ENCODE data around the gene PSG1.
"Not testable (repeated sequence)": the region's sequence is repeated elsewhere in the genome, so short reads cannot be mapped to it uniquely, and the experiment has no call there.

Gene PSG1

GRCh38 chr19:42880621-42881020 lies 1.1 kb upstream of the PSG1 start:
- not testable (repeated sequence) for DNase-seq

DNA sequence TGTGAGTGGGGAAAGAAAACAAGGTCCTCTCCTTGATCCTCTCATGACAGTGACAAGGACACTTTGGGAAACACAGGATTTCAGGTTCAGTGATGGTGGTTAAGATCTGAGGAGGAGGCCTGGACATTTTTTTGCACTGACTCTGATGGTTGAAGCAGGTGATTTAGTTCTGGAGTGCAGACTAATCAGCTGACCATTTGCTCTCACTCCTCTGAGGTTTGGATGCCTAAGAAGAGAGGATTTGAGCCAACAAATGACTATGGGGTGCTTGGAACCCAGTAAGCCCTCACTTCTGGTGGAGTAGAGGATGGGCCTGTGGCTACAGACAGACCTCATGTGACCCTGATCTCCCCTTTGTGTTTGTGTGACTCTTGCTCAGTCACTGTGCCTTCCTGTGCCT lies 2.9 kb downstream of the PSG1 start:
- DNase-seq: not testable (repeated sequence)

- not testable (repeated sequence) for DNase-seq
These were observed 3.6 kb downstream of the PSG1 start for GRCh38 chr19:42875881-42876280.

DNA sequence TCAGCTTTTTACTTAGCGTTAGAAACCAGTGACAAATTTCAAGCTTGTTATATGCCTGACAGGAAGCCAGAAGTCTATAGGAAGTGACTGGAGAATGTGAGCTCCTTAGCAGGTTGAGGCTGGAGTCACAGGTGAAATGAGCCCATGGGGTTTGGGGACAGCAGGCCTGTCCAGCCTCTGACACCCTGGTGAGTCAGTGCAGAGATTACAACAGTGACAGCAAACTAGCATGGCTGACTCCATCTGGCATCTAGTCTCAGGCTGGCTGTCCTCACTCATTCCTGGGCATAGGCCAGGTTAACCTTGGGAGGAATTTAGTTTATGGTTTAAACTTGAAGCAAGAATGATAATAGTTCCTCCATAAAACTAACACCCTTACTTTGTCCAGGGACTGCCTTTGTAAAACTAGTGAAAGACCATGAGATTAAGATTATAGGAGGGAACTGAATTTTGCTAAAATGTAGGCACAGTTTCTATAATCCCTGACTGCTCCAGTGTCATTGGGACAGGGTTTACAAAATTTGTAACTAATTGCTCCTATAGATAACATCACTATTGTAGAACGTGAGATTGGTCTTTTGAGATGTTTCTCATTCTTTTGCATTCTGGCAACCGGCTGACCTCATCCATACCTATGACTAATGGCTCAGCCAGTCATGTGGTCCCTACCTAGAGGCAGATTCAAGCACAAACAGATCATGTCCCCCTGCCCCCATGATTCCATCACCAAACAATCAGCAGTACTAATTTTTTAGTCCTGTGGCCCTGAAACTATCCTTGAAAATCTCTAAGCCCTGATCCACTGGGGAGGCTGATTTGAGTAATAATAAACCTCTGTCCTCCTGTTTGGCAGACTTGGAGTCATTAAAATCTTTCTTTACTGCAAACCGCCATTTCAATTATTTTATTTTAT lies 4.4 kb downstream of the PSG1 start:
- DNase-seq: not testable (repeated sequence)

DNA sequence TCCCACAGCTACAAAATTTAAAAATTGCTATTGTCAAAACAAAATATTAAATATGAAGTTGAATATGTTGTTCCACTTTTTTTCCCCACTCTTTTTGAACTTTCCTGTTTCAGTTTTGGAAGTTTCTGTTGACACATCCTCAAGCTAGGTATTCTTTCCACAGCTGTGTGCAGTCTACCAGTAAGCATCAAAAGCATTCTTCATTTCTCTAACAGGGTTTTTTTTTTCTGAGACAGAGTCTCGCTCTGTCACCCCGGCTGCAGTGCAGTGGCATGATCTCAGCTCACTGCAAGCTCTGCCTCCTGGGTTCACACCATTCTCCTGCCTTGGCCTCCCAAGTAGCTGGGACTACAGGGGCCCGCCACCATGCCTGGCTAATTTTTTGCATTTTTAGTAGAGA lies 5.4 kb downstream of the PSG1 start:
- DNase-seq: not testable (repeated sequence)

DNA sequence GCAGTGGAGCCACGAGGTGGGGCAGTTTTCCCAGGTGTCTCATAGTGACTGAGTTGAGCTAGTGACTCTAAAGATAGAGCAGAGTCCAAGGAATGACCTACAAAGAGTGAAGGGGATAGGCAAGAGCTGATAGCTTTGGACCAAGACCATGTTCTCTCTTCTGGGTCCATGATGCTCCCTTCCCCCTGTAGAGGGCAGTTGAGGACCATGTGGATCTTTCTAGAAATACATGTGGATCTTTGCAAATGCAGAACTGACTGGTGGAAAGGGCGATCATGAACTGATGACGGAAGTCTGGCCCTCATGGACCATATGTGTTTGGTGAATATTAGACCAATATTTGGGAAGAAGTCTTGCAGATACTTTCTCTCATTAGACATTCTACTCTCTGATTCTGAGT lies 6.9 kb downstream of the PSG1 start:
- no peak for DNase-seq

DNA sequence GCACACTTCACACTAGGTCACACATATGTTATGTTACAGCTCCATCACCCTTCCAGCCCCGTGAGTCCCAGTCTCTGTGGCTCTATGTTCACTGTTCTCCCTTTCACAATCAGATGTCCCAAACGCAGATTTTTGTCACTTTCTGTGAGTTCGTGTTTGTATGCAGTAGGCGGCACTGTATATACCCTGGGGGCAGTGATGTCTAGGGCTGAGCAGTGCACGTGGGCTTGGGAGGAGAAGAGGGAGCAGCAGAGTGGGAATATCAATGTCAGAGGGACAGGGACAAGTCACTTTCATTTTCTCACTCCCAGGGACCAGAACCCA lies 22.0 kb downstream of the PSG1 start:
- DNase-seq: no peak

GRCh38 chr19:42856866-42857543 lies 22.5 kb downstream of the PSG1 start:
- peak; percentile 7 for DNase-seq

- DNase-seq: not testable (repeated sequence)
These were observed 24.8 kb downstream of the PSG1 start for GRCh38 chr19:42854745-42855144.

DNA sequence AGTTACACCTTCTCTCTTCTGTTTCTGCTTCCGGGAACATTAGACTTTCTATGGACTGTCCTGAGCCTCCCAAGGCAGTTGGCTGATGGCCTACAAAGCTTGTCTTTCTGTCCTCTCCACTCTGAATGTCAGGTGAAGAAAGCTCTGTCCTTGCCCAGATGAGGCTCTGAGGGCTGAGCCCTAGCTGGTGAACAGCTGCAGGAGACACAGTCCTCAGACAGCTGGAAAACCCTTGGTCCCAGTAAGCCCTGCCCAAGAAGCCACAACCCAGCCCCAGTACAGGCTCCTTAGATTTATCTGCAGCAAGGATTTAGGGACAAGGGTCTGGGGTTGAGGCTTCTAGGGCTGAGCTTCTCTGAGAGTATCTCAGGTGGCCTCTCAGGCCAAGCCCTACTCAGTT lies 26.3 kb downstream of the PSG1 start:
- not testable (repeated sequence) for DNase-seq

GRCh38 chr19:42852821-42853220 lies 26.7 kb downstream of the PSG1 start:
- not testable (repeated sequence) for DNase-seq

DNA sequence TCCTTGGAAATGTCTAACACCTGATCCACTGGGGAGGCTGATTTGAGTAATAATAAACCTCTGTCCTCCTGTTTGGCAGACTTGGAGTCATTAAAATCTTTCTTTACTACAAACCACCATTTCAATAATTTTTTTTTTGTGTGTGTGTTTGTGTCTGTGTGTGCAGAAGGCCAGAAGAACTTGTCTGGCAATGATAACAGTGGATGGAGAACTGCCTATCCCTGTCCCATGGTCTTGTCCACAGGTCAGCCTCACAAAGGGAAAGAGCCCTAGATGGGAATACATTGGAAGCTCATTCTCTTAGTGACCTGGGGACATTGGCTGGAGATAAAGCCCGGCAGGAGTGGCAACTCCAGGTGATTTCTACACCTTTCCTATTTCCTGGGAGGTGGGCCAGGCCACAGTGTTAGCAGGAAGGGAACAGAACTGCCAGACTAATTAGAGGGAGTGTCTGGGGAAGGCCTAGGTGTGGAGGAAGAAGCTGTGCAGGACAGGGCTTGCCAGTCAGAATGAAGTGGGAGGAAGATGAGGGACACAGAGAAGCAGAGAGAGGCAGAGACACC lies 27.7 kb downstream of the PSG1 start:
- DNase-seq: not testable (repeated sequence)

DNA sequence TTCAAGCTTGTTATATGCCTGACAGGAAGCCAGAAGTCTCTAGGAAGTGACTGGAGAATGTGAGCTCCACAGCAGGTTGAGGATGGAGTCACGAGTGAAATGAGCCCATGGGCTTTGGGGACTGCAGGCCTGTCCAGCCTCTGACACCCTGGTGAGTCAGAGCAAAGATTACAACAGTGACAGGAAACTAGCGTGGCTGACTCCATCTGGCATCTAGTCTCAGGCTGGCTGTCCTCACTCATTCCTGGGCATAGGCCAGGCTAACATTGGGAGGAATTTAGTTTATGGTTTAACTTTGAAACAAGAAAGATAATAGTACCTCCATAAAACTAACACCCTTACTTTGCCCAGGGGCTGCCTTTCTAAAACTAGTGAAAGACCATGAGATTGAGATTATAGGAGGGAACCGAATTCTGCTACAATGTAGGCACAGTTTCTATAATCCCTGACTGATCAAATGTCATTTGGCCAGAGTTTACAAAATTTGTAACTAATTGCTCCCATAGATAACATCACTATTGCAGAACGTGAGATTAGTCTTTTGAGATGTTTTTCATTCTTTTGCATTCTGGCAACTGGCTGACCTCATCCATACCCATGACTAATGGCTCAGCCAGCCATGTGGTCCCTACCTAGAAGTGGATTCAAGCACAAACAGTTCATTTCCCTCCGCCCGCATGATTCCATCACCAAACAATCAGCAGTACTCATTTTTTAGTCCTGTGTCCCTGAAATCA lies 28.4 kb downstream of the PSG1 start:
- no peak for DNase-seq

DNA sequence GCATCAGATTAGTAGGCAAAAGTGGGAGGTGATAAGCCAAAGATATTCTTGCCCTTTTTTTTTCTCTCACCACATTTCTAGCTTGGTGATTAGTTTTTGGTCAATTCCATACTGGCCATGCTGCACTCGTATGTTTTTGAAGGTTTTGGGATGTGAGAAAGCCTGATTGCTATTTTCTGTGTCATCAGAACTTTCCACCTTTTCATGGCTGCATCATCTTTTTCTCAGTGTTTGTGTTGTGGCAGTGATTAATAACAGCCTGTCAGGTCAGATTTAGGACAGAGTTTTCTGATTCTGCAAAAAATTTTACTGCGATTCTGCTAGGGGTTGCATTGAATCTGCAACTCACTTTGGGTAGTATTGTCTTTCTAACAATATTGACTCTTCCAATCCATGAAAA lies 32.9 kb downstream of the PSG1 start:
- no peak for DNase-seq

DNA sequence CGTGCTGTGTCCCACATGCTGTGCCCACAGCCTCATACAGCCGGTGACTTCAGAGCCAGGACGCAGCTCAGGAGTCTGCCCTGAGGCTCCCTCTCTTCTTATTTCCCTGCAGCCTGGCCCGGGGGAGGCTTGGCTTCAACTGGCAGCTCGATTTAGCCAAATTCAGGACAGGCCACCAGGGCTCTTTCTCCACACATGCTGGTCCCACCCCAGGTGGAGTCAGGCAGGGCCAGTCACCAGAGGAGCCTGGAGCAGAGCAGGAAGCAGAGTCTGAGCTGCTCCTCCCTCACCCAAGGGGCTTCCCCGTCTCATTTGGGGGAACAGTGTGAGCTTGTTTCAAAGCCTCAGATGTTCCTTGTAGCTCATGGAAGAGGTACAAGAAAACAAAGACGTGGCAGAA lies 35.9 kb downstream of the PSG1 start:
- not testable (repeated sequence) for DNase-seq

DNA sequence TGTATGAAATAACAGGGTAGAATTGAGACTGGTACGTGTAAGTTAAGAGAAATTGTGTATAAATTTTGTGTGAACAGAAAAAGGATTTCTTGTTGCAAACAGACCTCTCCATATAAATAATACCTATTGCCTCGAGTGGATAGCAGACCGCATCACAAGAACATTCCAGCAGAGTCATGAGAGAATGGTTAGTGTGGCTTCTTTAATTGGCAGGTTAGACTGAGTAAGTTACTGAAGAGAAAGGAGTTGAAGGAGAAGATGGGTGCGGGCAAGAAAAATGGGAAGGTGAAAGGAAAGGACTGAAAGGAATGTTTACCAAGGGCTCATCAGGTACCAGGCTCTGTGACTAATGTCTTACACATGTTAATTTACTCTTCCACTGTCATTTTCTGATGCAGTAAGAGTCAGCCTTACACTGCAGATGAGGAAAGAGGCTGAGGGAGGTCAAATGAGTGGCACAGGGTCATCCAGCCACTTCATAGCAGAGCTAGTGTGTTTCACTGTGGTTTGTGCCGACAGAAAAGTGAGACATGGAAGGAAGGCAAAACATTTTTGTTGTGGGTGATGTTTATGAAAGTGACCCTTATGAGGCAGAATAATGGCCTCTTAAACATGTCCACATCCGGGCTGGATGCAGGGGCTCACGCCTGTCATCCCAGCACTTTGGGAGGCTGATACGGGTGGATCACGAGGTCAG lies 46.6 kb downstream of the PSG1 start:
- DNase-seq: not testable (repeated sequence)

DNA sequence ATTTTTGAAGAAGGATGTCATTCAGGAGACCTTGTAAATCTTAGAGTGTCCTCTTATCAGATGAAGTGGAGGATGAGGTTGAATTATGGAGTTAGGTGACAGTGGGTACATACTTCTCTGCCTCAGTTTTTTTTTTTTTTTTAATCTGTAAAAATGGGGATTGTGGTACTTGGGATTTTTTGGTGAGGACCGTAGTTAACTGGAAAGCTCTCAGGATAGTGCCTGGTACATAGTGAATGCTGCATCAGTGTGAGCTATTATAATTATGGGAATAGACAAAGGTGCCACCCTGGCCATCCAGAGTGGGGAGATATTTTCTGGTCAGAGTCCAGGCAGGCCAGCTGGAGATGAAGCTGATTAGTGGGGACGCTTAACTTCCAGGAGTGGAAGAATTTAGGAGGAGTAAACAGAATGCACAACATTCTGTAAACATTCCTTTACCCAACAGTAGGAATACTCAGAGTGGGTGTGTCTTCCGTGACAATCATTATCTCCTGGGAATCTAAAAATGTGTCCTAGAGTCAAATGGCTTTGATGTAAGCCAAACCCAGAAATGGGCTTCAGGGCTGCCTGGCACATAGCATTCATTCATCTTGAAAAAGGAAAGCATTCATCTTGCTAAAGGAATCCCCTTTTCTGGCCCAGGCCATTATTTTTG lies 47.4 kb downstream of the PSG1 start:
- not testable (repeated sequence) for DNase-seq

- DNase-seq: no peak
These were observed 48.1 kb downstream of the PSG1 start for GRCh38 chr19:42831221-42832019.

DNA sequence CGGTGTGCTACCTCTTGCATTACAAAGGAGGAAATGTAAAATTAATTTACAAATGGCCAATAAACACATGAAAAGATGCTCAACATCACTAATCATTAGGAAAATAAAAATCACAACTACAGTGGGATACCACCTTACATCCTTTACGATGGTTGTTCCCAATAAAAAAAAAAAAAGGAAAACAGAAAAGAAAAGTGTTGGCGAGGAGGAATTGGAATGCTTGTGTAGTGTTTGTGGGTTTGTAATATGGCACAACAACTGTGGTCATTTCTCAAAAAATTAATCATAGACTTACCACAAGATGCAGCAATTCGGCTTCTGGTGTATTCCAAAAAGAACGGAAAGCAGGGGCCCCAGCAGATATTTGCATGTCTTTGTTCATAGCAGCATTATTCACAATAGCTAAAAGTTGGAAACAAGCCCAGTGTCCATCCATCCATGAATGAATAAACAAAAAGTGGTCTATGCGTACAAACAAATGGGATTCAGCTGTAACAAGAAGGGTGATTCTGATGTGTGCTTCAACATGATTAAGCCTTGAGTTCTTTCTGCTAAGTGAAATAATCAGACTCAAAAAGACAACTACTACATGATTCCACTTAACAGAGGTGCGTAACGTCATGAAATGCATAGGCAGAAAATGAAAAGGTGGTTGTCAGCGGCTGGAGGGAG lies 58.1 kb downstream of the PSG1 start:
- DNase-seq: not testable (repeated sequence)

GRCh38 chr19:42819960-42820650 lies 59.4 kb downstream of the PSG1 start:
- not testable (repeated sequence) for DNase-seq
